Neural cell (in vitro differentiated cells): ENCODE measurements around the gene BCL2L15. TPM values are rescaled to one million over a fixed set of nuclear protein-coding genes. Genes with fewer than 3 reads are reported as not detected.

Experiments used
- H2AFZ ChIP-seq: fragments of 200-600, 300-800 bp; sonication (generic), shearing (Covaris generic); 2 replicates; pipeline ENCODE4 v1.6.0; 2014; ENCODE audit warnings: low read depth, mild to moderate bottlenecking, antibody characterized with exemption, low read length, moderate library complexity
- H3F3A ChIP-seq: fragments of 200-600 bp; shearing (Covaris generic); 2 replicates; pipeline ENCODE4 v1.6.1; 2016; ENCODE audit warnings: mild to moderate bottlenecking, moderate library complexity, mixed read lengths, antibody characterized with exemption, low read length; ENCODE audit not compliant: insufficient read depth, poor library complexity, severe bottlenecking
- H3K27ac ChIP-seq: fragments of 200-600, 300-800 bp; sonication (generic), shearing (Covaris generic); 2 replicates; pipeline ENCODE4 v1.5.1; 2014; ENCODE audit warnings: mild to moderate bottlenecking, low read length, moderate library complexity
- H3K27me3 ChIP-seq: fragments of 300-800, 200-600 bp; sonication (generic), shearing (Covaris generic); 2 replicates; pipeline ENCODE4 v1.6.0; 2014; ENCODE audit warnings: mild to moderate bottlenecking, low read depth, low read length, moderate library complexity; ENCODE audit not compliant: insufficient read depth
- H3K36me3 ChIP-seq: fragments of 300-800, 200-600 bp; sonication (generic), shearing (Covaris generic); 2 replicates; pipeline ENCODE4 v1.5.1; 2014; ENCODE audit warnings: mild to moderate bottlenecking, antibody characterized with exemption, low read length, moderate library complexity; ENCODE audit not compliant: insufficient read depth
- H3K4me2 ChIP-seq: fragments of 300-800, 200-600 bp; sonication (generic), shearing (Covaris generic); 2 replicates; pipeline ENCODE4 v1.6.0; 2014; ENCODE audit warnings: mild to moderate bottlenecking, low read length
- H3K4me3 ChIP-seq: fragments of 300-800, 200-600 bp; sonication (generic), shearing (Covaris generic); 2 replicates; pipeline ENCODE4 v1.5.1; 2014; ENCODE audit warnings: mild to moderate bottlenecking, low read length, moderate library complexity
- H3K79me2 ChIP-seq: fragments of 200-600 bp; shearing (Covaris generic); replicated peaks from 2 replicates; pipeline ENCODE4 v1.6.0; 2014; ENCODE audit warnings: mild to moderate bottlenecking, low read length, moderate library complexity; ENCODE audit not compliant: insufficient read depth
- H3K9ac ChIP-seq: fragments of 300-800, 200-600 bp; sonication (generic), shearing (Covaris generic); 2 replicates; pipeline ENCODE4 v1.6.1; 2016; ENCODE audit warnings: mild to moderate bottlenecking, low read length, mixed read lengths
- H3K9me2 ChIP-seq: fragments of 200-600 bp; shearing (Covaris generic); 2 replicates; pipeline ENCODE4 v1.6.1; 2016; ENCODE audit warnings: mild to moderate bottlenecking, low read length, mixed read lengths; ENCODE audit not compliant: insufficient read depth
- H3K9me3 ChIP-seq: fragments of 200-600, 300-800 bp; sonication (generic), shearing (Covaris generic); 2 replicates; pipeline ENCODE4 v1.6.1; 2016; ENCODE audit warnings: mild to moderate bottlenecking, mixed run types, low read length, moderate library complexity, mixed read lengths
- H4K20me1 ChIP-seq: fragments of 200-600 bp; shearing (Covaris generic); 2 replicates; pipeline ENCODE4 v1.6.1; 2016; ENCODE audit warnings: mild to moderate bottlenecking, mixed run types; ENCODE audit not compliant: insufficient read depth
- EP300 ChIP-seq: fragments of 450-650 bp; conservative IDR thresholded peaks from 2 replicates; pipeline ENCODE4 v1.6.1; 2014; ENCODE audit warnings: antibody characterized with exemption, mild to moderate bottlenecking, moderate library complexity; ENCODE audit not compliant: poor library complexity, severe bottlenecking
- EZH2 ChIP-seq: fragments of 200-600, 300-800 bp; shearing (Covaris generic), sonication (generic); IDR thresholded peaks from 2 replicates; pipeline ENCODE4 v1.6.1; 2014; ENCODE audit warnings: antibody characterized with exemption, low read length, borderline replicate concordance, mild to moderate bottlenecking; ENCODE audit not compliant: insufficient read depth, poor library complexity, severe bottlenecking
- MXI1 ChIP-seq: fragments of 450-650 bp; conservative IDR thresholded peaks from 2 replicates; pipeline ENCODE4 v1.6.1; 2014; ENCODE audit warnings: antibody characterized with exemption, mild to moderate bottlenecking; ENCODE audit not compliant: poor library complexity, severe bottlenecking
- POLR2AphosphoS5 ChIP-seq: IDR thresholded peaks from 2 replicates; pipeline ENCODE4 v1.6.1; 2012
- RAD21 ChIP-seq: fragments of 450-650 bp; conservative IDR thresholded peaks from 2 replicates; pipeline ENCODE4 v1.6.1; 2014; ENCODE audit warnings: antibody characterized with exemption, mild to moderate bottlenecking, moderate library complexity
- SMC3 ChIP-seq: fragments of 450-650 bp; conservative IDR thresholded peaks from 2 replicates; pipeline ENCODE4 v1.6.1; 2014; ENCODE audit warnings: antibody characterized with exemption, mild to moderate bottlenecking, moderate library complexity; ENCODE audit not compliant: poor library complexity
- TAF1 ChIP-seq: IDR thresholded peaks from 2 replicates; pipeline ENCODE4 v1.6.1; 2012; ENCODE audit warnings: low read depth
- polyA plus RNA-seq: library from polyadenylated mRNA; depleted of rRNA; stranded (reverse); fragments of >200 nt; gene quantifications from 2 replicates; pipeline ENCODE4 v1.2.3, GENCODE V29; 2014
- TF ChIP-seq, protein P1 (sequence below): fragments of 450-650 bp; IDR thresholded peaks from 2 replicates; pipeline ENCODE4 v1.5.1; 2014; ENCODE audit warnings: antibody characterized with exemption, mild to moderate bottlenecking, moderate library complexity; ENCODE audit not compliant: poor library complexity, severe bottlenecking
- TF ChIP-seq, protein P2 (sequence below): IDR thresholded peaks from 2 replicates; pipeline ENCODE4 v1.6.1; 2012; ENCODE audit warnings: borderline replicate concordance

Gene BCL2L15
- polyA plus RNA-seq, 1 donor from 2014 or later: 4.7 TPM

DNA sequence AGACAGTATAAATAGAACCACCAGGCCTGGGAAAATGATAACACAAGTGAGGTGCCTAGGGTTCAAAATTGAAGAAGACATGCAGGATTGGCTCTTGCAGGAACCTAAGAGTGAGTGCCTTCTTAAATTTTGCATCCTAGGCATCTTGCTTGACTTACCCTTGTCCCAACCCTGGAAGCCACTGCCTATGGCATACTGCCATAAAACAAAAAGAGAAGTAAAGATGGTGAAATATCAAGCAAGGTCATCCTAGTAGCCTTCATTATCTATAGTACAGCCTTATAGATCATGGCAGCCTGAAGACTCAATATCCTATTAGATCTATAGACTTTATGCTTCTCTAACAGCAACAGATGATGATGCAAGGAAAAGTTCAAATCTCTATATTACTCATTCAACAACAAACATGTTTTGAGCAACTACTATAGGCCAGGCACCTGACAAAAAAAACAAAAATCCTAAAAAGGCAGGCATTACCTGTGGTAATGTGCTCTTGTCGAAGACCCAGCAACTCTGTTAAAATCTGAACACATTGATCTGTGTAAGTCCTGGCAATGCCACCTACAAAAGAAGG is 10.9 kb upstream of the BCL2L15 start:
- H3K9ac ChIP-seq: no peak overlapping the region
- H2AFZ ChIP-seq: no peak overlapping the region
- no peaks in the 10 kb centered on the region for H3K27me3 ChIP-seq
- H3K4me3 ChIP-seq: no peak overlapping the region
- H3F3A ChIP-seq: no peaks in the 10 kb centered on the region
- no peaks in the 10 kb centered on the region for H4K20me1 ChIP-seq
- H3K27ac ChIP-seq: no peak overlapping the region
- TF ChIP-seq, protein P1, sequence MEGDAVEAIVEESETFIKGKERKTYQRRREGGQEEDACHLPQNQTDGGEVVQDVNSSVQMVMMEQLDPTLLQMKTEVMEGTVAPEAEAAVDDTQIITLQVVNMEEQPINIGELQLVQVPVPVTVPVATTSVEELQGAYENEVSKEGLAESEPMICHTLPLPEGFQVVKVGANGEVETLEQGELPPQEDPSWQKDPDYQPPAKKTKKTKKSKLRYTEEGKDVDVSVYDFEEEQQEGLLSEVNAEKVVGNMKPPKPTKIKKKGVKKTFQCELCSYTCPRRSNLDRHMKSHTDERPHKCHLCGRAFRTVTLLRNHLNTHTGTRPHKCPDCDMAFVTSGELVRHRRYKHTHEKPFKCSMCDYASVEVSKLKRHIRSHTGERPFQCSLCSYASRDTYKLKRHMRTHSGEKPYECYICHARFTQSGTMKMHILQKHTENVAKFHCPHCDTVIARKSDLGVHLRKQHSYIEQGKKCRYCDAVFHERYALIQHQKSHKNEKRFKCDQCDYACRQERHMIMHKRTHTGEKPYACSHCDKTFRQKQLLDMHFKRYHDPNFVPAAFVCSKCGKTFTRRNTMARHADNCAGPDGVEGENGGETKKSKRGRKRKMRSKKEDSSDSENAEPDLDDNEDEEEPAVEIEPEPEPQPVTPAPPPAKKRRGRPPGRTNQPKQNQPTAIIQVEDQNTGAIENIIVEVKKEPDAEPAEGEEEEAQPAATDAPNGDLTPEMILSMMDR: no peak
- TF ChIP-seq TAF1 (no peak), POLR2AphosphoS5 (no peak), EZH2 (no peak), RAD21 (no peak), EP300 (no peak), MXI1 (no peak), SMC3 (no peak)
- TF ChIP-seq, protein P2, sequence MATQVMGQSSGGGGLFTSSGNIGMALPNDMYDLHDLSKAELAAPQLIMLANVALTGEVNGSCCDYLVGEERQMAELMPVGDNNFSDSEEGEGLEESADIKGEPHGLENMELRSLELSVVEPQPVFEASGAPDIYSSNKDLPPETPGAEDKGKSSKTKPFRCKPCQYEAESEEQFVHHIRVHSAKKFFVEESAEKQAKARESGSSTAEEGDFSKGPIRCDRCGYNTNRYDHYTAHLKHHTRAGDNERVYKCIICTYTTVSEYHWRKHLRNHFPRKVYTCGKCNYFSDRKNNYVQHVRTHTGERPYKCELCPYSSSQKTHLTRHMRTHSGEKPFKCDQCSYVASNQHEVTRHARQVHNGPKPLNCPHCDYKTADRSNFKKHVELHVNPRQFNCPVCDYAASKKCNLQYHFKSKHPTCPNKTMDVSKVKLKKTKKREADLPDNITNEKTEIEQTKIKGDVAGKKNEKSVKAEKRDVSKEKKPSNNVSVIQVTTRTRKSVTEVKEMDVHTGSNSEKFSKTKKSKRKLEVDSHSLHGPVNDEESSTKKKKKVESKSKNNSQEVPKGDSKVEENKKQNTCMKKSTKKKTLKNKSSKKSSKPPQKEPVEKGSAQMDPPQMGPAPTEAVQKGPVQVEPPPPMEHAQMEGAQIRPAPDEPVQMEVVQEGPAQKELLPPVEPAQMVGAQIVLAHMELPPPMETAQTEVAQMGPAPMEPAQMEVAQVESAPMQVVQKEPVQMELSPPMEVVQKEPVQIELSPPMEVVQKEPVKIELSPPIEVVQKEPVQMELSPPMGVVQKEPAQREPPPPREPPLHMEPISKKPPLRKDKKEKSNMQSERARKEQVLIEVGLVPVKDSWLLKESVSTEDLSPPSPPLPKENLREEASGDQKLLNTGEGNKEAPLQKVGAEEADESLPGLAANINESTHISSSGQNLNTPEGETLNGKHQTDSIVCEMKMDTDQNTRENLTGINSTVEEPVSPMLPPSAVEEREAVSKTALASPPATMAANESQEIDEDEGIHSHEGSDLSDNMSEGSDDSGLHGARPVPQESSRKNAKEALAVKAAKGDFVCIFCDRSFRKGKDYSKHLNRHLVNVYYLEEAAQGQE: no peak
- peaks cover 13% of the 10 kb centered on the region for H3K36me3 ChIP-seq
- H3K79me2 ChIP-seq: peaks cover 7% of the 10 kb centered on the region
- H3K9me3 ChIP-seq: no peaks in the 10 kb centered on the region
- H3K4me2 ChIP-seq: no peak overlapping the region
- H3K9me2 ChIP-seq: no peaks in the 10 kb centered on the region

DNA sequence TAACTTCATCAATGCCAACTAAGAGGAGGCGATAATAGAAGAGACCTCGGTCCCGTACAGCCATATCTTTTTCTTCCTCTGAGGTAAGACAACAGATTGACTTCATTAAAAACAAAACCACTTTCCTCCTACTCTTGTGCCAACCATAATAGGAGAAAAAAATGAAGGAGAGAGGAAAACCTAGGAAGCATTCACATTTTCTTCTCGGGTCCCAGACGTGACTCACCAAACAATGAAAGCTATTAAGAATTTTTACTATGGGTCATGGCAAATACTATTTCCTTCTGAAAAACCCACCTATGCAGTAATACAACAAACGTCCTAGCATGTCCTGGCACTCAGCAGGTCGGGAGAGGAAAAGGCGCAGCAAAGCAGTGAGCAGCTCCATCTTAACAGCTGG is 8.6 kb upstream of the BCL2L15 start:
- no peak overlapping the region for H2AFZ ChIP-seq
- no peaks in the 10 kb centered on the region for H3K9me3 ChIP-seq
- H3K9ac ChIP-seq: no peak overlapping the region
- H3K79me2 ChIP-seq: no peaks in the 10 kb centered on the region
- TF ChIP-seq POLR2AphosphoS5 (no peak), EZH2 (no peak), TAF1 (no peak), MXI1 (no peak), EP300 (no peak), SMC3 (no peak), RAD21 (no peak)
- TF ChIP-seq, protein P2: no peak
- TF ChIP-seq, protein P1: no peak
- no peak overlapping the region for H3K27ac ChIP-seq
- H3K27me3 ChIP-seq: no peaks in the 10 kb centered on the region
- no peaks in the 10 kb centered on the region for H4K20me1 ChIP-seq
- no peak overlapping the region for H3K4me2 ChIP-seq
- H3F3A ChIP-seq: no peaks in the 10 kb centered on the region
- H3K4me3 ChIP-seq: no peak overlapping the region
- H3K36me3 ChIP-seq: peaks cover 13% of the 10 kb centered on the region
- no peaks in the 10 kb centered on the region for H3K9me2 ChIP-seq
